GM19463 (cell line): ENCODE results near the gene PSME2.

Source experiments
- ATAC-seq: cut with Tn5 transposase; IDR thresholded peaks from one replicate; pipeline ENCODE4 v1.9.1; 2021; ENCODE audit warnings: mild to moderate bottlenecking, moderate library complexity; ENCODE audit not compliant: unreplicated experiment

The PSME2 gene, protein sequence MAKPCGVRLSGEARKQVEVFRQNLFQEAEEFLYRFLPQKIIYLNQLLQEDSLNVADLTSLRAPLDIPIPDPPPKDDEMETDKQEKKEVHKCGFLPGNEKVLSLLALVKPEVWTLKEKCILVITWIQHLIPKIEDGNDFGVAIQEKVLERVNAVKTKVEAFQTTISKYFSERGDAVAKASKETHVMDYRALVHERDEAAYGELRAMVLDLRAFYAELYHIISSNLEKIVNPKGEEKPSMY

DNA sequence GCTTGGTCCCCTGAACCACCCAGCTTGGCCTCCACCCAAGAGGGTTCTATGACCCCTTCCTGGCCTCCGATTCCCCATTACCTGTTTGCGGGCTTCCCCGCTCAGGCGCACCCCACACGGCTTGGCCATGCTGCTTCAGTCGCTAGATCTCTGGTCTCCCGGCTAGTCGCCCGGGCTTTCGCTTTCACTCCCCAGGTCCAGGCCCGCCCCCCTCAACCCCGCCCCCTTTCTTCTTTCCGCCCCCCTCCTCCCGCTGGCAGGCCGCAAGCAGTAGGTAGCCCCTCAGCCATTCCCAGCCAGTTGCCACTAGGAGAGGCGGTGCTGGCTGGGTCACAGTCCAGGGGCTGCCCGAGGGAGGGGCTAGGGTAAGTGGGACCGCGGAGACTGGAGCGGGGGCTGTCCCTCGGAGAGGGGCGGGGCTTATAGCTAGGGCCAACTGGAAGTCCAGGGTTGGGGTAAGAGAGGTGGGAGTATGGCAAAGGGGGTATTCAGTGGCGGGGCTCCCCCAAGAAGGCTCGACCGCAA lies at the start of gene PSME2:
Gene PSME2 (minus strand): TSS at position 158 of the 525 bp plus-strand sequence. CDS start 29 bp downstream, at position 129.
- peak; percentile 62 for ATAC-seq

DNA sequence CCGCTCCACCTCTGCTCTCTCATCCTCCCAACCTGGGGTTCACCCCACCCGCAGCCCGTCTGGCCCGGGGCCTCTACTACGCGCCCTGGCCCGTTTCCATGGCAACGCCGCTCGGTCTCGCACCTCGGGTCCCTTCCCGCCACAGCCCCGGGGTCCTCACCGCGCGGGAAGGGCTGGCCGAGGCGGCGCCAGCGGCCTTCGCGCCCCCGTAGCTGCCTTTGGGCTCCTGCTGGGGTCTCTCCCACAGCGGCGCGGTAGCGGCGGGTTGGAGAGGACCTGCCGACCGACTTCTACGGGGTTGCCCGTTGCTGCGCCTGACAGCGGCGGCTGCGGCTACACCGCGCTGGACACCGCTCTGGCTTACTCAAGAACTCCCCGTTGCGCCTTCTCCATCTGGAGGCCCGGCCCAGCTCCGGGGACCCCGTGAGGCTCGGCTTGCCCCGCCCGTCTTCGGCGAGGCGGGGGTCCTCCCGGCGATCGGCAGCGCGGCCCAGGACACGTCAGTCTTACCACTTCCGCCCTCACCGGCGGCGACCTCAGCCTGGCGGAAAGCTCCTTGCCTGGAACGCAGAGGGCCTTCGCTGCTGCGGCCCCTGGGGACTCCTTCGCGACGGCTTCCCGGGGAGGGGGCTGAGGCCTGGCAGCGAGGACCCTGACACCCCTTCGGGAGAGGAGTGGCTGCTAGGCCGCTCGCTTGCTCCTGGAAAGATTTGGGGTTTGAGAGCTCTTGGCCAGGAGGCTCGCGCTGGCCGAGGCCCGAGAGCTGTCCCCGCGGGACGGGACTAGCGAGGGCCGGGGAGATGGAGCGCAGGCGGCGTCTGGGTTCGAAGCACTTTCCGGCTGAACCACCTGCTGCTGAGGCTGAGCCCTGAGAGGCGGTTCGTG lies 49.0 kb upstream of the PSME2 start, which contains the start of gene TM9SF1:
Gene TM9SF1 (minus strand): TSS at position 256 of the 885 bp plus-strand sequence. CDS start 422 bp downstream, outside the sequence.
- peak; percentile 93 for ATAC-seq

DNA sequence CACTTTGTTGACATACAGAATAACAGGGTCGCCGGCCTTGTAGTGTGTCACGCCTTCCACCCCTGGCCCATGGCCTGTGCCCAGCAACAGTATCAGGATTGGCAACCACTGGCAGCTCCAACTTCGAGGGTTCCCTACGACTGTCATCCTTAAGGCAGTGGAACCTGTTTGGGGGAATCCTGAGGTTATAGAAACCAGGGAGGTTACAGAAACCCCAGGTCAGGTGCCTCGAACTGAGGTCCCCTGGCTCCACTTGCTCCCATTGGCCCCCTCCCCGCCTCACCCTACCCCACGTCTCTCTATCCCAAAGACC lies 48.4 kb upstream of the PSME2 start:
- ATAC-seq = no peak

DNA sequence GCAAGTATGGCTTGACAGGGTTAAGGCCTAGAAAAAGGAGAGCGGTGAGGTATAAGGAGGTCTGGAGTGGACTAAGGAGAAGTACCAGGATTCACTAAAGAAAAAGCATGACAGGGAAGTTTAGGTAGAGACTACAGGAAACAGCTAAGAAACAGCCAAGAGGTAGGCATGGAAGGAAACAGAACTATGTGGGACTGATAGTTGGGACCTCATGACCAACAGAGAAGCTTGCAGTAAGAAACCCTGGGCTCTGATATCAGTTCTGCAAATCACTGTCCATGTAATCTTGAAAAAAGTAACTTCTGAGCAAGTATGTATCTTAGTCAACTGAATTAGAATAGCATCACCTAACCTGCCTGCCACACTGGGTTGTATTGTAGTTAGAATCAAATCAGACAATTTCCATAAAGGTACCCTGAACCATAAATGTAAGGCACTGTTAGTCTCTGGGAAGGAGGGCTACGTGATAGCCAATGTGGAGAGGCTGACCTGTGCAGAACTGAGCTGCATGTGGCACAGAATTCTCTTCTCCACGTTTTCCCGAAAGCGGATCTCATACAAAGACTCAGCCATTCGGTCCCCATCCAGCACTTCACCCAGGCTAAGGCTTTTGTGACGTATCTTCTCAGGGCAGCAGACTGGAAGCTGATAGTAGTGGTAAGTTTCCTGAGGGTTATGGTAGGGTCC lies 47.9 kb upstream of the PSME2 start:
- no peak for ATAC-seq

DNA sequence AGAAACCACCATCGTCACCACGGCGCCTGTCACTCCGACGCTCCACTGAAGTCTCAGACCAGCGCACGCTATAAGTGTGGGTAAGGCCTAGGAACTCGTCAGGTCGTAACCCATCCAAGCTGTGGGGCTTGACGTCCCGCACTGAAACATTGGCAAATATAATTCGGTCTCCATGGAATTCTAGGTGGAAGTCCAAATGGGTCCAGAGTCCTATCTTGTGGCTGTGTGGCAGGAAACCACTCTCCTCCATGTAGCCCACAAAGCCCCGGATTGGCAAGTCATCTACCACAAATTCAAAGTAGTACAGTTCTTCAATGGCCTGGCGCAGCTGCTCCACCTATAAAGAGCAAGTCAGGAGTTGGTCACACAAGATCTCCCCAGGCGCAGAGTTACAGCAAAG lies 46.5 kb upstream of the PSME2 start:
- ATAC-seq = no peak

DNA sequence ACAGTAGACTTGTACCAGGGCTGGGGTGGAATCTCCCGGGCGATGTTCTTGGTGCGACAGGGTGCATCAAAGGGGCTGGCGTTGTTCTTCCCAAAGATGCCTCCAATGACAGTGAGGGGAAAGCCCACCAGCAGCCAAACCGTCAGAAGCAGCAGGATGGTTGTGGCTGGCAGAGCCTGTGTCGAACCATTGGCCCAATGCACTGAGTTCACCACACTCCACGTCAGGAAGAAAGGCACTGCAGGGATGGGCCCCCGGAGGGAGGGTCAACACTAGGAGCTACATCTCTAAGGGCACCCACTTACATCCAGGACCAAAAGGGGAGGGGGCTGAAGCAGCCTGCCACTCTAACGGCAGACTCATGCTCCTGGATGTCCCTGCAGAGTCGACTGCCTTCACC lies 44.0 kb upstream of the PSME2 start:
- ATAC-seq = no peak

DNA sequence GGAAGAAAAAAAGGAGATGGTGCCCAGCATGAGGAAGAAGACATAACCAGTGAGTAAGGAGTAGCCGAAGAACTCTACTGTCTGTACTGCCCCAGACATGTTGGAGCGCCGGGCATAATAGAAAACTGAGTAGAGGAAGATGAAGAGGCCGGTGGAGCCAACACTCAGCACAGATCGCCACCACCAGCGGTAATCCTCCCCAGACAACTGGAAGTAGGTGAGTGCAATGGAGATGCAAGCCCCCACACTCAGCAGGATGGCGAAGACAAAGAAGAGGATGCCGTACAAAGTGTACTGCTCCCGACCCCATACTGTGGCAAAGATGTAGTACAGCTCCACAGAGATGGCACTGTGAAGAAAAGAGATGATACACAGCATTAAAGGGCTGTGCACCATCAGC lies 43.0 kb upstream of the PSME2 start:
- ATAC-seq = no peak

DNA sequence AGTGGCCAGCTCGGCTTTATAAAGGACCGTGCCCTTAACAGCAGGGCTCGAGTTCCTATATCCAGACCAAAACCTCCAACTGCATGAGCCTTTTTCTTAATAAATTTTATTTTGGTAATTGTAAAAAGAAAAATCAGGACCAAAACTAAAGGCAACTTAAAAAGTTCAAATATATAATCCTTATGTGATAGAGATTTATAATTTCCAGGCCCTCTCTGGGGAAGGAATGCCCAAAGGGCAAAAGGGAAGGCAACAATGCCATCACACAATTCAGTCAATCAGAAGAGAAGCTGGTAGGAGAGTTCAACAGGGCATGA lies 42.6 kb upstream of the PSME2 start:
- no peak for ATAC-seq

DNA sequence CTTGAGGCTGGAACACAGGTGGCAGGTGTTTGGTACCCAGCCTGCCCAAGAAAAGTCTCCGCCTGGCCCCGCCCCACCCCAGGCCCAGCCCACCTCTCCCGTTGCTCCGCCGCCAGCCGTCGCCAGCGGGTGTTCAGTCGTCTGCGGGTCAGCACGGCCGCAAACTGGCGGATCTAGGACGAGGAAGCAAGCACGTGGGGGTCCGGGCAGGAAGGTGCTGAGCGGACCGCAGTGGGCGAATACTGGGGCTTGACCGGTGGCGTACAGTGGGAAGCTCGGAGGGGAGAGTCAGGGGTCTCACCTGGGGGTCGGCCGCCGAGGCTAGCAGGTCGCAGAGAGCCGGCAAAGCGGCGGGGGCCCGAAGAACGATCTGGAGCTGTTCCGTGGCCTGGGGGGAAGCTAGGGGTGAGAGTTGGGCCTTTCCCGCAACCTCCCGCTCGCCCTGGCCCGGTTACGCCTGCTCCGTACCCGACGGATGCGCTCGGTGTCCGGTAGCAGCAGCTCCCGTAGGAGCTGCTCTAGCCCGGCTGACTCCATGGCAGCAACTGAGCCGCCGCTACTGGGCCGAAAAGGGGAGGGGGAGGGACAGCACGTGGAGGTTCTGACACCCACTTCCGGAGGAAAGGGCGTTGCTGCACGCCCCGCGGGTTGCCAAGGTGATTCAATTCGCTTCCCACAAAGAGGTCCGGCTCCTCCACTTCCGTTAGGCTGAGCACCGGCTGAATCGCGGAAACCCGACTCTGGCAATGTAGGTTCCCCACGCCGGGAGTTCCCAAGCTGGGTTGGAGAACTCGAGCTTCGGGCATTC lies 42.0 kb upstream of the PSME2 start, which contains the start of gene IPO4:
Gene IPO4 (minus strand): TSS at position 566 of the 808 bp plus-strand sequence. CDS start 29 bp downstream, at position 537.
- ATAC-seq = peak; percentile 94

DNA sequence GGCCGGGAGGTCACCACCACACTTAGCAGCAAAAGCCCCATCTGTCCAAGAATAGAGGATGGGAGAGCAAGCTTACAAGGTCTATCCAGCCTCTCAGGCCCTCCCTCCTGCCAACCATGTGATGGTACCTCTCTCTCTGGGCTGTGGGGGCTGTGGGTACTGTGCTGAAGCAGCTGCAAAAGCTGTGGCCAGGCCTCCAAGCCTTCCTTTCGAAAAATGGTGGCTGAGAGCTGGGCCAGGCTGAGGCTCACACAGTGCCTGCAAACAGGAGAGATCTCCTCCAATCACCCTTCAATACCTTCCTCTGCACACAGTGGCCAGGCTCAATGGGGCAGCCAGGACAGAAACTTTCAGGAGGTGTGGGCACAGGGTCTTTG lies 41.1 kb upstream of the PSME2 start:
- ATAC-seq = no peak

DNA sequence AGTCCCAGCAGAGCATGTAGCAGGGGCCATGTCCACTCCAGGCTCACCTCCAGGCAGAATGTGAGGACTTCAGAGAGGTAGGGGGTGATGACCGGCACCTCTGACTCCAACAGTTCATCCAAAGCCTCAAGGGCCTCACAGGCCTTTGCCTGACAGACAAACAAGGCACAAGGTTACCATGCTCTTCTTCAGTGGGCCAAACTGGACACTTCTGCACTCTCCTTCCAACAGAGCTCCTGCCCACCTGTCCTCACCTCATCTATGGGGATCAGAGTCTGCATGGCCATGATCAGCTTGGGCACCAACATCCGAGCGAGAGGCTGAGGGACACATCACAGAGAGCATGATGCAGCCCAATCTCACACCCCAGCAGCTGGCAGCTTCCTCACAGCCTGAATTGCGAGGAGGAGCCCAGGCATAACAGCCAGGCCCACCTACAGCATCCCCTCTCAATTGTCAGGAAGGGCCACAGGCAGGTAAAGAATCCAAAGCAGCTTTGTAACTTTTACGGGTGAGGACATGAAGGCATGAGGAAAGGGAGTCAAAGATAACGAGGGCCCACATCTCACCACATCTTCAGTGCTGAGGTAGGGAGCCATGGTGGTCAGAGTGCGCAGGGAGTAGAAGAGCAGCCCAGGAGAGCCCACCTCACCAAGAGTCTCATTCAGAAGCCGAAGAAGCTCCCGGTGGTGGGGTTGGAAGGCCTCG lies 40.6 kb upstream of the PSME2 start:
- no peak for ATAC-seq

DNA sequence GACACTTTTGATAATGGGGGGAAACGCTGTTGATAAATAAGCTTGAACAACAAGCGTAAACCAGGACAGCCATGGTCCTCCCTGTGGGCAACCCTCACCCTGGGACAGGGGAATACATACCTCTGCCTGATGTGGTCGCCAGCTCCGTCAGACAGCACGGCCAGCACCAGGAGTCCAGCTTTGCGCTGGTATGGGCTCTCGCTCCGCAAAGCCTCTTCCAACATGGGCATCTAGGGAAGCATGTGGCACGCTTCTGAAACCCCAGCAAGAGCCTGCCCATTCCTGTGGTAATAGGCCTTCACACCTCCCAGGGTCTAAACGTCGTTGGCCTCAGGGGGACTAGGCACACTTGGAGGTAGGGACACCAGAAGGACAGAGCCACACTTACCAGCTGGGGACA lies 39.3 kb upstream of the PSME2 start:
- ATAC-seq = no peak

DNA sequence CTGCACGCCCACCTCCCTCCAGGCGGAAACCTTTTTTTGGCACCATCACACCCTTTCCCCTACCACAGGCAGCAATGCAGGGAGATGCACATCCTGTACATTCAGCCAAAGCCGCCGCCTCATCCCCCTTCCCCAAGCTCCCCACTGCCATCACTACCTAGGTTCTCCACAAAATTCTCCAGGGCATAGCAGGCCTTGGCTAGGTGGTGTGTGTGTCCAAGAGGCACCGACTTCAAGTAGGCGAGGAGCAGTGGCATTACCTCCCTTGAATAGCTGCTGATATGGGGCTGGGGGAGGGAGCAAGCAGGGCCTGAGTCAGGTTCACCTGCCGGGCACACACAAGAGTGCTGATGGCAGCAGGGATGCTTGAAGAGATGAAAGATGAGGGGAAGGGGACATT lies 38.6 kb upstream of the PSME2 start:
- no peak for ATAC-seq

DNA sequence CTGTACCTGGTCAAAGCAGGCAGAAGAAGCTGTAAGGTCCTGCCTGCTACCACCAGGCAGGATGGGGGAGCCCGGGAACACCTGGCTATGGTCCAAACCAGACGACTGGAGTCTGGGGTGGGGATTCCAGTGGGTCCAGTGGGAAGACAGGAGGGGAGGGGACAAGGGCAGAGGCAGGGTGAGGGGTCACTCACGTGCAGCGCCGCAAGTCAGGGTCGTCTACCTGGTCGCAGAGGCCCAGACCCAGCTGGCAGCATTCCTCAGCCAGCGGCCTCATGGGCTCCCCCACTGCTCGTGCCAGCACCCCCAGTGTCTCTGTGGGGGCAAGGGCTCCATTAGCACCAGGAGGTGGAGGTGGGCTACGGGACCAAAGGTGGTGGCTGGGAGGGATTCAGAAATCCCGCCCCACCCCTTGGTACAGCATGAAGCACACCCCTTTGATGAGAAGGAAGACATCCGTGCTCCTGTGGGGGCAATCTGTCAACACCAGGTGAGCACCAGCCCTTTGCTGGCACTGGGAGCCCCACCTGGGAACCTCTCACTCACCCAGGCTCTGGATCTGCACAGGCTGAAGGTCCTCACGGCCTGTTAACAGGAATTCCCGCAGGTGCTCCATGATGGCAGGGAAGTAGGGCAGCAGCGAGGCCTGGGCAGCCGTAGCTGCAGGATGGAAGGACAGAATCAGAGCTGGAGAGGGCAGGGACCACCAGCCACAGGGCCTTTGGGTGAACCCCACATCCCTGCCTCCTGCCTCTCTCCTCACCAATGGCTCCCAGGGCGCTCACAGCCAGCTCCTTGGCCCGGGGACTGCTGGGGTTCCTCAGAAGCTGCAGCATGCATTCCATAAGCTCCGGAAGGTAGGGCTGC lies 37.9 kb upstream of the PSME2 start:
- no peak for ATAC-seq

DNA sequence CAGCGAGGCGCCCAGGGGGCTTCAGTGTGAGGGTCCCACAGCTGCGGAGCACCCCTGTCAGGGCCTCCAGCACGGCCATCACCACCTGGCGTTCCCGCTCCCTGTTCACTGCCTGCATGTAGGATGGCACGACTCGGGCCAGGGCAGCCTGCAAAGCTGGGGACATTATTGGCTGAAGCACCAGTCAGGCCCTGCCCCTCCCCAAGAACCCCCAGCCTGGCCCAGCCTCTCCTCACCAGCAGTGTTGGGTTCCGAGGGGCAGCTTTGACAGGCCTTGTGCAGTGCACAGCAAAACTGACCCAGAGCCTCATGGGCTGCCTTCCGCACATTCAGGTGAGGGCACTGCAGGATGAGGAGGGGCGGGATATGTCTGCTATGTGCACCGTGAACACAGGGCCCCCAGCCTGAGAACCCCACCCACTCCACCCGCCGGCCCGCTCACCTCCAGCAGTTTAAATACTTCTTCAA lies 36.6 kb upstream of the PSME2 start:
- ATAC-seq = no peak

DNA sequence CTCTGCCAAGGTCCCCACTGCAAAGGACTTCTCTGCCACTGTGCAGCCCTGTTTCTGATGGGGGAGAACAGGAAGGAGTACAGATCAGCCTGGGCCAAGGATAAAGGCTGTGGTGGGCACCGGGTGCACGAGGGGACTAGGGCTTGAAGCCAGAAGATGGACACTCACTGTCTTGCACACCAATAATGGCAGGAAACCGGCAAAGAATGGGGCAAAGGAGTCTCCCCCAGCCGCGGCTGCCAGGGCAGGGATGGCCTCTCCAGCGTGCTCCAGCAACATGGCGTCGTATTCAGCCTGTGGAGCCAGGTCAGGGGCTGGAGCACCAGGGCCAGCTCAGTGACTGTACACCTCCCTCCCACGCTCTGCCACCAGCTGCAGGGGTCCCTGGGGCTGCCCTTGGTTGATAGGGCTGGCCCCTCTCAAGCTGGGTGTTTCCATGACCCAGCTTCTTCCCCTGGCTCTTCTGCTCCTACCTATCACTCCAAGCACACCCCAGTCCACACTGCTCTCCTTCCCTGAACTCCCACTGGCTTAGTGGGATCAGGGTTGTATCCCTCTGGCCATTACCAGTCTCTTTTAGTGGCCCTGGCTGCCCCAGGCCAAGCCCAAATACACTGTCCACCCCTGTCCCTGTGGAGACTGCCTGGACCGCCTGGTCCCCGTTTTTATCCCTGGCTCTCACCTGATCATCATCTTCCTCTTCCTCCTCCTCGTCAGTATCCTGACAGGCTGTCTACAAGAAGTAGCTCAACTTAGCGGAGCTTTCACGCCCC lies 35.9 kb upstream of the PSME2 start:
- ATAC-seq = no peak

DNA sequence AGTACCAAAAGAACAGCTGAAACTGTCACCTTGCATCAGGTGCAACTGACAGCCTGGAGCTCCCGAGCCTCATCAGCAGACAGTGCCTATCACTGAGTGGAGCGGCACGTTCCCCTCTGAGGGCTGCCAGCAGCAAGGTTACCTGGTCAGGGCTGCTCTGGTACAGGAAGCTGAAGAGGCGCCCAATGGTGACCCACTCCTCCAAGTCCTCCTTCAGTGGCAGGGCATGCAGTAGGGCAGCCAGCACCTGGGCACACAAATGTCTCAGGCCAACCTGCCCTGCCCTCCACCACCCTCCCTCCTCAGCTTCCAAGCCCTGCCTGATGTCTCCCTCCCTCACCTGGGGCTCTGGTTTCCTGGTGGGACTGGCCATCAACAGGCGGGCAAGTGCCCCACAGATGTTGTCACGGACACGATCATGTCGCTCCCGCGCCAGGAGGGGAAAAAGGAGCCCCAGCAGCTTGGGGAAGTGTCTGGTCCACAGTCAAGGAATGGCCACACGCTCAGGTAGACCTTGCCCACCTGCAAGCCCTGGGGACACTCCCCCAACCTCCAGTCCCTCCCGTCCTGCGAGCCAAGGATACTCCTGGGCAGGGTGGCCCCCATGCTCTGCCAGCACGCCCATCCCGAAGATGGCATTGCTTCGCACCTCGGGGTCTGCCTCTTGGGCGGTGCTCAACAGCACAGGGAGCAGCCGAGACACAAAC lies 35.1 kb upstream of the PSME2 start:
- no peak for ATAC-seq
